ENCODE data around the gene NRL.
"Not testable (repeated sequence)": the region's sequence is repeated elsewhere in the genome, so short reads cannot be mapped to it uniquely, and the experiment has no call there.

The NRL gene

GRCh38 chr14:24106672-24107271 is 8.0 kb downstream of the NRL start:
- 0 out of 2 replicates have a peak, but pooled peaks cover 2% of the 10 kb centered on the region for H3K4me1 ChIP-seq (ENCODE audit: insufficient read depth, low read length)
- peaks cover 24% of the 10 kb centered on the region for H3K36me3 ChIP-seq (ENCODE audit: insufficient read depth, low read length)
- peaks cover 4% of the 10 kb centered on the region for H3K9me3 ChIP-seq (ENCODE audit: control insufficient read depth, insufficient read depth, low read length)
- H3K9ac ChIP-seq (ENCODE audit: low read depth, low read length) = no peak overlapping the region

DNA sequence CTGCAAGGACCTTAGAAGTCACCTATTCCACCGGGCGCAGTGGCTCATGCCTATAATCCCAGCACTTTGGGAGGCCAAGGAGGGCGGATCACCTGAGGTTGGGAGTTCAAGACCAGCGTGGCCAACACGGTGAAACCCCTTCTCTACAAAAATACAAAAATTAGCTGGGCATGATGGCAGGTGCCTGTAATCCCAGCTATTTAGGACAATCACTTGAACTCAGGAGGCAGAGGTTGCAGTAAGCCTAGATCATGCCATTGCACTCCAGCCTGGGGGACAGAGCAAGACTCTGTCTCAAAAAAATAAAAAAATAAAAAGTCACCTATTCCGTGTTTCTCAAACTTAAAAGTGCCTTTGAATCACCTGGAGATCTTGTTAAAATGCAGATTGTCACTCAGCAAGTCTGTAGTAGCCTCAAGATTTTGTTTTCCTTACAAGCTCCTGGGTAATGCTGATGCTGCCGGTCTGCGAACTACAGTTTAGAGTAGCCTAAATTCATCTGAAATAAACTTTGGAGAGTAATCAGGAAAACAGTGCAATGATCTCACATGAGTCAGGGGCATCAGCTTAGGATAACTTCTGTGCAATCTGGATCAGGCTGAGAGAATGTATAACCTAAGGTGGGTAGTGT is 9.0 kb downstream of the NRL start:
- peaks cover 24% of the 10 kb centered on the region for H3K36me3 ChIP-seq (ENCODE audit: insufficient read depth, low read length)
- H3K9me3 ChIP-seq (ENCODE audit: control insufficient read depth, insufficient read depth, low read length); H3K9ac ChIP-seq (ENCODE audit: low read depth, low read length); H3K4me1 ChIP-seq (ENCODE audit: insufficient read depth, low read length): not testable (repeated sequence)

DNA sequence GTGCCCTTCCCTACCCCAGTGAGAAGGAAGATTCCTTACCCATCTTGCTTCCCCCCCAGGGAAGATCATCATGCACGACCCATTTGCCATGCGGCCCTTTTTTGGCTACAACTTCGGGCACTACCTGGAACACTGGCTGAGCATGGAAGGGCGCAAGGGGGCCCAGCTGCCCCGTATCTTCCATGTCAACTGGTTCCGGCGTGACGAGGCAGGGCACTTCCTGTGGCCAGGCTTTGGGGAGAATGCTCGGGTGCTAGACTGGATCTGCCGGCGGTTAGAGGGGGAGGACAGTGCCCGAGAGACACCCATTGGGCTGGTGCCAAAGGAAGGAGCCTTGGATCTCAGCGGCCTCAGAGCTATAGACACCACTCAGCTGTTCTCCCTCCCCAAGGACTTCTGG is 11.3 kb downstream of the NRL start:
- H3K4me1 ChIP-seq (ENCODE audit: insufficient read depth, low read length) = no peaks in the 10 kb centered on the region
- peaks cover 4% of the 10 kb centered on the region for H3K9me3 ChIP-seq (ENCODE audit: control insufficient read depth, insufficient read depth, low read length)
- no peak overlapping the region for H3K9ac ChIP-seq (ENCODE audit: low read depth, low read length)
- peaks cover 38% of the 10 kb centered on the region for H3K36me3 ChIP-seq (ENCODE audit: insufficient read depth, low read length)

- Histone ChIP-seq H3K36me3 (ENCODE audit: insufficient read depth, low read length) (peaks cover 41% of the 10 kb centered on the region), H3K4me1 (ENCODE audit: insufficient read depth, low read length) (no peaks in the 10 kb centered on the region), H3K9ac (ENCODE audit: low read depth, low read length) (no peak overlapping the region), H3K9me3 (ENCODE audit: control insufficient read depth, insufficient read depth, low read length) (peaks cover 4% of the 10 kb centered on the region)
These were observed 12.2 kb downstream of the NRL start for GRCh38 chr14:24102357-24103048.

- peaks cover 41% of the 10 kb centered on the region for H3K36me3 ChIP-seq (ENCODE audit: insufficient read depth, low read length)
- peaks cover 4% of the 10 kb centered on the region for H3K9me3 ChIP-seq (ENCODE audit: control insufficient read depth, insufficient read depth, low read length)
- H3K4me1 ChIP-seq (ENCODE audit: insufficient read depth, low read length) = no peaks in the 10 kb centered on the region
- no peak overlapping the region for H3K9ac ChIP-seq (ENCODE audit: low read depth, low read length)
These were observed 13.7 kb downstream of the NRL start for GRCh38 chr14:24100982-24101494.

DNA sequence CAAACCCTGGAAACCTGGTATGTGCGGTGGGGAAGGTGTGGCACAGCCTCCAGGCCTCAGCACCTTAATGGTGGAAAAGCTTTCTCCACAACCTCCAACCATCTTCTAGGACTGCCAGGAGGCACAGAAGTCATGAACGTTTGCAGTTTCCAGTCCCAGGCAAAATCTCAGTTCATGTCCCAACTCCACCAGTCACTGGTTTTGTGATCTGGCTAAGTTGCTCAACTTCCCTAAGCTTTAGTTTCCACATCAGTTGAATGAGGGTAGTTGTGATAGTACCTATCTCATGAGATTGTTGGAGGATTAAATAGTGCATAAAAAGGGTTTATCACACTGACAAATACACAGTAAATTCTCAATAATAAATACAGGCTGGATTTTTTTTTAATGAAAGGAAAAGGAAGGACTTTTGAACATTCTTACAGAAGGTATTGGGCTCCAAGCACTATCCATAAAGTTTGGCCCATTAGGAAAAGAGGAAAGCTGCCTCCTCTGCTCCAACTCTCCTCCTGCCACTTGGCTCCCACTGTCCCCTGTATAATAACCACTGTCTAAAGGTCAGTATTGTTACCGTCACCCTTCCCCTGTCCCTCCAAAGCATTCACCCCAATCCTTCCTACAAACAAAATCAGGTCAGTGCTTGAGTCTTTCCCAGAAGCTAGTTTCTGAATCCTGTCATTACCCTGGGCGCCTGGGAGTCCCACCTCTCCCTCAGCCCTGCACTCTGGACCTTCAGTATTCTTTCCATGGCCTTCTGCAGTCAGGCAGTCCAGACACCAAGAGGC is 14.4 kb downstream of the NRL start:
- H3K9me3 ChIP-seq (ENCODE audit: control insufficient read depth, insufficient read depth, low read length) = peaks cover 3% of the 10 kb centered on the region
- peaks cover 45% of the 10 kb centered on the region for H3K36me3 ChIP-seq (ENCODE audit: insufficient read depth, low read length)
- no peaks in the 10 kb centered on the region; the same call in 1 of the 2 replicates for H3K4me1 ChIP-seq (ENCODE audit: insufficient read depth, low read length)
- H3K9ac ChIP-seq (ENCODE audit: low read depth, low read length) = no peak overlapping the region

GRCh38 chr14:24098927-24099813 is 15.6 kb downstream of the NRL start:
- Histone ChIP-seq H3K9me3 (ENCODE audit: control insufficient read depth, insufficient read depth, low read length) (no peaks in the 10 kb centered on the region; the same call in 1 of the 2 replicates), H3K9ac (ENCODE audit: low read depth, low read length) (no peak overlapping the region), H3K36me3 (ENCODE audit: insufficient read depth, low read length) (peaks cover 43% of the 10 kb centered on the region), H3K4me1 (ENCODE audit: insufficient read depth, low read length) (no peaks in the 10 kb centered on the region; the same call in 1 of the 2 replicates)

- H3K9me3 ChIP-seq (ENCODE audit: control insufficient read depth, insufficient read depth, low read length) = no peaks in the 10 kb centered on the region; the same call in 1 of the 2 replicates
- H3K9ac ChIP-seq (ENCODE audit: low read depth, low read length) = no peak overlapping the region
- peaks cover 3% of the 10 kb centered on the region for H3K4me1 ChIP-seq (ENCODE audit: insufficient read depth, low read length)
- H3K36me3 ChIP-seq (ENCODE audit: insufficient read depth, low read length) = peaks cover 35% of the 10 kb centered on the region
These were observed 16.4 kb downstream of the NRL start for GRCh38 chr14:24098229-24098926.

DNA sequence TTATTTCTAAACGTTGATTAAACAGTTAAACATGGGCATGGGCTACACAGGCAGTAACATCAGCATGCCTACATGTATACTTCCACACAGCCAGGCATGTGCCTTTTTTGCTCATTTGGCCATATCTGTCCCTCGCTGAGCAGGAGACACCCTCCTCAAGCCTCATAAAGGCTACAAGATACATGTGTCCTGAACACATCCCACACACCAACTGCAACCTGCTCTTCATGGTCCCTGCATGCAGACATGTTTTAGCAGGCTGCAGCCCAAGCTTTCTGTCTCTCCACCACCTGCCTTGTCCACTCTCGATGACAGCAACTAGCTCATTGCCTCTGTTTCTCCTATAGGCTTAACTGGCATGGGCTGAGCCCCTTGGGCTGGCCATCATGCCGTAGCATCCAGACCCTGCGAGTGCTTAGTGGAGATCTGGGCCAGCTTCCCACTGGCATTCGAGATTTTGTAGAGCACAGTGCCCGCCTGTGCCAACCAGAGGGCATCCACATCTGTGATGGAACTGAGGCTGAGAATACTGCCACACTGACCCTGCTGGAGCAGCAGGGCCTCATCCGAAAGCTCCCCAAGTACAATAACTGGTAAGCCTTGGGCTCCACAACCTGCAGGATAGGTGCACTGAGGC is 18.1 kb downstream of the NRL start:
- Histone ChIP-seq H3K9ac (ENCODE audit: low read depth, low read length) (no peak overlapping the region), H3K9me3 (ENCODE audit: control insufficient read depth, insufficient read depth, low read length) (no peaks in the 10 kb centered on the region; the same call in 1 of the 2 replicates), H3K36me3 (ENCODE audit: insufficient read depth, low read length) (peaks cover 21% of the 10 kb centered on the region), H3K4me1 (ENCODE audit: insufficient read depth, low read length) (peaks cover 9% of the 10 kb centered on the region)

GRCh38 chr14:24095271-24096068 is 19.3 kb downstream of the NRL start:
- H3K36me3 ChIP-seq (ENCODE audit: insufficient read depth, low read length) = peaks cover 21% of the 10 kb centered on the region
- peak overlapping the region; percentile 99 for H3K9ac ChIP-seq (ENCODE audit: low read depth, low read length)
- H3K4me1 ChIP-seq (ENCODE audit: insufficient read depth, low read length) = peaks cover 9% of the 10 kb centered on the region
- no peaks in the 10 kb centered on the region; the same call in 1 of the 2 replicates for H3K9me3 ChIP-seq (ENCODE audit: control insufficient read depth, insufficient read depth, low read length)

- Histone ChIP-seq H3K9ac (ENCODE audit: low read depth, low read length) (peak overlapping the region; percentile 99), H3K9me3 (ENCODE audit: control insufficient read depth, insufficient read depth, low read length) (no peaks in the 10 kb centered on the region; the same call in 1 of the 2 replicates), H3K36me3 (ENCODE audit: insufficient read depth, low read length) (peaks cover 17% of the 10 kb centered on the region), H3K4me1 (ENCODE audit: insufficient read depth, low read length) (peaks cover 9% of the 10 kb centered on the region)
These were observed 19.9 kb downstream of the NRL start for GRCh38 chr14:24094841-24095270.

All from ES-I3 (cell line).